ENCODE results near the gene DAGLA. TPM values are rescaled to one million over a fixed set of nuclear protein-coding genes. Genes with fewer than 3 reads are reported as not detected.

Gene DAGLA
- total RNA-seq, 3 donors from 2014 or later (not counting 1 experiment from before 2014, with no cell fraction given): 0.18 to 0.48 (median 0.38) TPM

- intact Hi-C loops (cut with micrococcal nuclease): no loop called here
- Mint-ChIP-seq H3K9me3 (no peaks in the 10 kb centered on the region), H3K4me1 (peaks cover 20 to 27% of the 10 kb centered on the region in 2 donors), H3K36me3 (no peaks in the 10 kb centered on the region), H3K27me3 (ENCODE audit: low read depth in 2 of 2) (peaks cover 0 to 3% of the 10 kb centered on the region in 2 donors), H3K4me3 (peak overlapping the region; percentile 78), H3K27ac (peak overlapping the region; percentile 85 to 90)
- Histone ChIP-seq H3K9me3 (ENCODE audit: control insufficient read depth, insufficient read depth, low read length) (no peaks in the 10 kb centered on the region), H3K4me3 (ENCODE audit: low read length) (no peak overlapping the region), H3K27me3 (ENCODE audit: control insufficient read depth, insufficient read depth, low read length) (no peaks in the 10 kb centered on the region), H3K4me1 (ENCODE audit: control insufficient read depth, insufficient read depth, low read length) (peaks cover 41% of the 10 kb centered on the region), H3K27ac (ENCODE audit: low read length) (no peak overlapping the region), H3K36me3 (ENCODE audit: control insufficient read depth, insufficient read depth, low read length) (no peaks in the 10 kb centered on the region)
- DNase-seq (no peak), ATAC-seq (no peak)
- no peak for TF ChIP-seq CTCF (IDR thresholded peaks at IDR 0.05)
- 85% methylated on average over 15 of the region's 15 CpGs for WGBS (ENCODE audit: insufficient coverage)
Observed at GRCh38 chr11:61694946-61695706, 14.9 kb downstream of the DAGLA start.

GRCh38 chr11:61695917-61696316 is 15.7 kb downstream of the DAGLA start:
- H3K4me3 Mint-ChIP-seq: peak overlapping the region; percentile 78
- no peaks in the 10 kb centered on the region for H3K27me3 Mint-ChIP-seq (ENCODE audit: low read depth in 2 of 2)
- 2% methylated on average over 14 of the region's 17 CpGs for WGBS (ENCODE audit: insufficient coverage)
- intact Hi-C loops (cut with micrococcal nuclease): loop anchor here (1.0 kb wide), 1 partner anchor 37 kb away; no protein-coding TSS in a partner anchor
- H3K27ac Mint-ChIP-seq: peak overlapping the region; percentile 85 to 90
- TF ChIP-seq CTCF (IDR thresholded peaks at IDR 0.05): no peak
- no peaks in the 10 kb centered on the region for H3K36me3 ChIP-seq (ENCODE audit: control insufficient read depth, insufficient read depth, low read length)
- no peaks in the 10 kb centered on the region for H3K9me3 ChIP-seq (ENCODE audit: control insufficient read depth, insufficient read depth, low read length)
- no peak overlapping the region for H3K27ac ChIP-seq (ENCODE audit: low read length)
- no peak overlapping the region for H3K4me3 ChIP-seq (ENCODE audit: low read length)
- H3K4me1 Mint-ChIP-seq: peaks cover 20 to 35% of the 10 kb centered on the region in 2 donors
- peak; percentile 96 to 98 (median 97) for ATAC-seq
- H3K27me3 ChIP-seq (ENCODE audit: control insufficient read depth, insufficient read depth, low read length): no peaks in the 10 kb centered on the region
- H3K4me1 ChIP-seq (ENCODE audit: control insufficient read depth, insufficient read depth, low read length): peaks cover 41% of the 10 kb centered on the region
- H3K36me3 Mint-ChIP-seq: no peaks in the 10 kb centered on the region
- H3K9me3 Mint-ChIP-seq: no peaks in the 10 kb centered on the region
- peak; percentile 88 to 96 for DNase-seq

- Histone ChIP-seq H3K4me1 (ENCODE audit: control insufficient read depth, insufficient read depth, low read length) (peaks cover 41% of the 10 kb centered on the region), H3K27ac (ENCODE audit: low read length) (no peak overlapping the region), H3K36me3 (ENCODE audit: control insufficient read depth, insufficient read depth, low read length) (no peaks in the 10 kb centered on the region), H3K4me3 (ENCODE audit: low read length) (no peak overlapping the region), H3K9me3 (ENCODE audit: control insufficient read depth, insufficient read depth, low read length) (no peaks in the 10 kb centered on the region), H3K27me3 (ENCODE audit: control insufficient read depth, insufficient read depth, low read length) (no peaks in the 10 kb centered on the region)
- Mint-ChIP-seq H3K4me3 (peak overlapping the region; percentile 25), H3K27me3 (ENCODE audit: low read depth in 2 of 2) (no peaks in the 10 kb centered on the region), H3K36me3 (no peaks in the 10 kb centered on the region), H3K9me3 (no peaks in the 10 kb centered on the region), H3K27ac (peak overlapping the region; percentile 85 to 90), H3K4me1 (peaks cover 20 to 36% of the 10 kb centered on the region in 2 donors)
- no peak for TF ChIP-seq CTCF (IDR thresholded peaks at IDR 0.05)
- DNase-seq: peak; percentile 36 to 39
- 72% methylated on average over 8 of the region's 8 CpGs for WGBS (ENCODE audit: insufficient coverage)
- intact Hi-C loops (cut with micrococcal nuclease): loop anchor here (1.0 kb wide), 1 partner anchor 37 kb away; no protein-coding TSS in a partner anchor
- ATAC-seq: peak in 1 of 3 donors; percentile 27
Observed at GRCh38 chr11:61696602-61697001, 16.4 kb downstream of the DAGLA start.

Data from natural killer cell (primary cell).